Mammary epithelial cell (primary cell): ENCODE measurements around the gene UNC13B.

ENCODE experiments used
- CTCF ChIP-seq, 2 donors: IDR thresholded peaks in 1 of 2; conservative IDR thresholded peaks in 1 of 2; 2 replicates each; pipeline ENCODE4 v1.5.1; 2011 to 2012; ENCODE audit warnings: inconsistent platforms in 2 of 2, low read length in 2 of 2, mild to moderate bottlenecking in 2 of 2, control low read depth in 1 of 2, low read depth in 1 of 2; ENCODE audit not compliant: insufficient read depth in 1 of 2; ENCODE audit errors: extremely low read depth in 1 of 2
- EZH2 ChIP-seq: IDR thresholded peaks from 2 replicates; pipeline ENCODE4 v1.6.1; 2012; ENCODE audit warnings: low read length, inconsistent platforms, borderline replicate concordance

GRCh38 chr9:35180801-35181200, 19.0 kb downstream of the UNC13B start:
- TF ChIP-seq CTCF (conservative IDR thresholded peaks at IDR 0.05 in 1 of 2, IDR thresholded peaks at IDR 0.05 in 1 of 2; ENCODE audit: extremely low read depth in 1 of 2, insufficient read depth in 1 of 2, low read depth in 1 of 2, low read length in 2 of 2) (no peak), EZH2 (no peak)
